Forelimb muscle (tissue), 1 donor: ENCODE data around the gene BARD1. TPM values are rescaled to one million over a fixed set of nuclear protein-coding genes. Genes with fewer than 3 reads are reported as not detected.

Source experiments
- DNase-seq: peaks from one replicate; pipeline ENCODE4 v3.0.0-alpha.2; 2013; ENCODE audit warnings: low read depth
- polyA plus RNA-seq: library from polyadenylated mRNA; unstranded; fragments of 120-200 nt; gene quantifications from one replicate; pipeline ENCODE4 v1.2.1, GENCODE V29; 2013; ENCODE audit not compliant: insufficient read length

BARD1 gene
- polyA plus RNA-seq, 1 donor, result 9.3 TPM

- DNase-seq, result no peak
These were observed 132.9 kb downstream of the BARD1 start for GRCh38 chr2:214676421-214677089.
